GM18858 (cell line): Measurements from ENCODE around the gene POC1A.
"Not testable (repeated sequence)": the region's sequence is repeated elsewhere in the genome, so short reads cannot be mapped to it uniquely, and the experiment has no call there.

Source experiments
- ATAC-seq: cut with Tn5 transposase; IDR thresholded peaks from one replicate; pipeline ENCODE4 v1.9.1; 2021; ENCODE audit not compliant: unreplicated experiment

Gene POC1A

DNA sequence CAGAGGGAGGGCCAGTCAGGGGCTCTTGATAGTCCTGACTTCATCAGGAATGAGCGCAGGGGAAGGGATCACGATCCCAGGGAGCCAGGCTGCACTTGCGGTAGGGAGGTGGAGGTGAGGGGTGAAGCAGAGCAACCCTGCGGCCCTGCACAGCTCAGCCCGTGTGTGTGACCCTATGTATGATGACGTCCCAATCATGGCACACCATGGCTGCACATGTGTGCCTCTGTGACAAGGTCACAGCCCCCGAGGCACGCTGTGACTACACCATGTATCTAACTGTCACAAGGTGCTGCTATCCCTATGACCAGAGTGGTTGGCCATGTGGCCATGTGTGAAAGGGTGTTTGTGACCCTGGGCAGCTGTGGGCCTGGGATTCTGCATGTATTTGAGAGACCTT lies 30.5 kb upstream of the POC1A start:
- ATAC-seq: no peak

DNA sequence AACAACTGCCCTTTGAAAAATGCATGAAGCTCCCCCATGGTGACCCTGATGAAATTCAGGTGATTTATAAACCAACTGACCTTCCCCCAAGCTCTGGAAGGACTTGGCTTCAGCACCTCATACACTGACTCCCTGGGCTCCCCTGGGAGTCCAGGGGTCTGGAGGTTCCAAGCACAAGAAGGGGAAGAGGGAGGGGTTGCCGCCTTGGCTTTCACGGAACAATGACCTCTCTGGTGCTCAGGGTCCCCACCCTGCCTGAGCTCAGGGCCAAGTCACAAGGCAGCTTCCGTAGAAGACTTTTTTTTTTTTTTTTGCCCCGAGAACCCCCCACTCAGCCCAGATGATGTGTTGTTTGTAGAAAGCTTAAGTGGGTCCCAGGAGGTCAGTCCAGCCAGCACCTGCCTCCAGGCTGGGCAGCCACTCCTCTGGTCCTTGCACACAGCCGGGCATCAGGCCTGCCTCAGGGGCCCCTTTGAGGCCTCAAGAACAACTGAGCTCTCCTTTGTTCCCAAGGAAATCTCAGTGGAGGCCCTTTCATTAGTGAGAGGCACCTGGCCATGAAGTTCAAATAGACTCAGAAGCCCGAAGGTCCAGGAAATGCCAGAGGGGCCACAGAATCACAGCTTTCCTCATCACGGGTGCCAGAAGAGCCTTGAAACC lies 29.7 kb upstream of the POC1A start:
- no peak for ATAC-seq

DNA sequence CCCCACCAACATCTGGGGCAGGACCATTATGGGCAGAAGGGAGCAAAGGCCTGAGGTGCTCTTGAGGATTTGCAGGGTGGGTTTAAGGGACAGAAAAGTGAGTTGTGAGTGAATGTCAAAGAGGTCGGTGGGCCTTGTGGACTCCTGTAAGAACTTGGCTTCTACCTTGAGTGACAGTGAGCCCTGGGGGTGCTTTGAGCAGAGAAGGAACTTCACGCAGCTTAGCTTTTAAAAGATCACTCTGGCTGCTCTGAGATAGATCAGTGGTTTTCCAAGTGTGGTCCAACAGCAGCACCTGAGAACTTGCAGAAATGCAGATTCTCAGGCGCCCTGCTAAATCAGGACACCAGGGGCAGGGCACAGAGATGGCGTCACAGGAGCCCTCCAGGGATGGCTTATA lies 28.5 kb upstream of the POC1A start:
- no peak for ATAC-seq

DNA sequence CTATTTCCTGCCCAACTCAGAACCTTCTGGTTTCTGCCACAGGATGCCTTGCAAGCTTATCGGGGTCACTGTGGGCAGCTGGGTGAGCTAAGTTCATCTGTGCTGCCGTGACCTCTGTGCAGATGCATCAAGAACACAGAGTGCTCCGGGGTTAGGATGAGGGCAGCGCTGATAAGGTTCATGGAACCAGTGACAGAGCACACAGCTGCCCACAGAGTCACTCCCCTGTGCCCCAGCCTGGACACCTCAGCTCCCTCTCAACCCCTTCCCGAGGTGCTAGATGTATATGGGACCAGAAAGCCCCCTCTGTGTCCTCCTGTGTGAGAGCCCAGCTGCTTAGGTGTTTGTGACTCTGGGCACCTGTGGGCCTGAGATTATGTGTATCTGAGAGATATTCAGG lies 28.0 kb upstream of the POC1A start:
- ATAC-seq: no peak

DNA sequence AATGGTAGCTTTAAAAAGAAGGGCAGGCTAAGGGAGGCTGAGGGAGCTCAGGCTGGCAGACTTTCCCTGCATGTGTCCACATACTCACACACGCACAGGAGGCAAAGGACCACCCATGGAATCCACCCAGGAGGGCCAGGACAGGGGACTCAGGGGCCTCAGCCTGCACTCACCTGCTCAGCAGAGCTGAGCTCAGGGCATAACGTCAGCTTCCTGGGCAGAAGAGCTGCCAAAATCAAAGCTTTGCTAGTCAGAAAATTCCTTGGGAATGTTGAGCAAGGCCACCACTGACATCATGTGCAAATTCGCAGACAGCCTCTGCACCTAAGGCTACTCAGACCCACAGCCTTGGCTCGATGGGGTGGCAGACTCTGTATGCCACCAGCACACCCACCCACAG lies 27.3 kb upstream of the POC1A start:
- ATAC-seq: no peak

DNA sequence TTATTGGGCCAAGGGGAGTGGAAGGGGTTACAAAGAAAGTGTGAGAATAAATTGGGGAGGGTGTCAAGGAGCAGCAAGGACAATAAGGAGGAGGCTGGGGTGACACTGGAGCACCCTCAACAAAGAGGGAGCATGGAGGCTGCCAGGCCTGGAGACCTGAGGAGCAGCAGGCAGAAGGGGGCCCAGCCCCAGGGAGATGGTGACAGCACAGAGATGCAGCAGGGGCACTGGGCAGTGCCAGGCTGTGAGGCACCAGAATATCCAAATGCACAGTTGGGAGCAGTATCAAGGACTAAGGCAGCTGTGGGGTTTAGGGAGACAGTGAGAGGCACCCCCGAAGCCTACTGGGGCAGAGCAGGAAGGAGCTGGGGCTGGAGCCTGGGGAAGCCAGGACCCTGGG lies 24.3 kb upstream of the POC1A start:
- no peak for ATAC-seq

DNA sequence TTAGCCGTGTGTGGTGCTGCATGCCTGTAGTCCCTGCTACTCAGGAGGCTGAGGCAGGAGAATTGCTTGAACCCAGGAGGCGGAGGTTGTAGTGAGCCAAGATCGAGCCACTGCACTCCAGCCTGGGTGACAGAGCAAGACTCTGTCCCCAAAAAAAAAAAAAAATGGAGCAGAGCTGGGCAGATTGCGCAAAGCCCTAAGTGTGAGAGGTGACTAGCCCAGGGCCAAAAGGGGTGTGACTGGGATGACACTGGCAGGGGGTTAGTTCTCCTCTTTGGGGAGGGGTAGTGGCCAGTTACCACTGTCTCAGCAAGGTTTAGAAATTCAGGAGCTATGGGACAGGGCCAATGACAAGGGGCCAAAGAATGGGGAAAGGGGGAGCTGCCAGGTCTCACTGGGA lies 23.9 kb upstream of the POC1A start:
- not testable (repeated sequence) for ATAC-seq

DNA sequence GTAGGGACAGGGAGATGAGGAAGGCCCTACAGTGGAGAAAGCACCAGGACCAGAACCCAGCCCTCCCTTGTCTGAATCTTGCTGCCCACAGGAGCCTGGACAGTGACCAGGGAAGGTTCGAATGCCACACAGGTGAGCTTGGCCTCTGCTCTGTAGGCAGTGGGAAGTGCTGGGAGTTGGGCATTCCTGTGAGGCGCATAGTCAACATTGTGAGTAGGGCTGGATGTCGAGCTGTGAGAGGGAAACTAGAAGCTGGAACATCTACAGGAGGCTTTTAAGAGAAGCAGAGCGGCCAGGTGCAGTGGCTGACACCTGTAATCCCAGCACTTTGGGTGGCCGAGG lies 23.4 kb upstream of the POC1A start:
- no peak for ATAC-seq

DNA sequence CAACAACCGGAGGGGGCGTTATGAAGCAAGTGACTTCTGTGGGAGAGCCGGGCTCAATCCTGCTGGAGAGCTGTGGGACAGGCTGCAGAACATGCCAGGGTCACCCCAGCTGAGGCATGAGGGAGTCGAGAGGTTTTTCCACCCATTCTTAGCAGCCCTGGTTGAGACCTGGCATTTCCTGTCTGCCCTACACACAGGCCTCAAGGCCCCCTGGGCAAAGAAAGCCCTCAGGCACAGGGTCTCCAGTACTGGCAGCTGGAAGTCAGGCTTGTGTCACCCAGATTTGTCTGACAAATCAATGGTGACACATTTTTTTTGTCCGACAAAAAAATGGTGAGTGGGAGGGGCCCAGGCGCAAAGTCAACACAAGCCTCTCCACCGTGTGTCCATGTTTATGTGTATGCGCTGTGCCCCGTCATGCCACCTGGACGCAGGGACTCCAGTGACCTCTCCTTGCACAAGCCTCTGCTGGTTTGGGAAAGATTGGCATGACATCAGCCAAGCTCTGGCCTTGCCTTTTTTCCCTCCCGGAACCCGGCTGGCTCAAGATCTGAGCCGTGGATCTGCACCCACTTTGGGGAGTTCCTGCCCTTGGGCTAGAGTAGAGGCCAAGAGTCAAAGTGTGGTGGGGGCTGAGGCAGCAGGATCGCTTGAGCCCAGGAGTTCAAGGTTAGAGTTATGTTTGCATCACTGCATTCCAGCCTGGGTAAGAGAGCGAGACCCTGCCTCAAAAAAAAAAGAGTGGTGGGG lies 22.9 kb upstream of the POC1A start:
- ATAC-seq: no peak

DNA sequence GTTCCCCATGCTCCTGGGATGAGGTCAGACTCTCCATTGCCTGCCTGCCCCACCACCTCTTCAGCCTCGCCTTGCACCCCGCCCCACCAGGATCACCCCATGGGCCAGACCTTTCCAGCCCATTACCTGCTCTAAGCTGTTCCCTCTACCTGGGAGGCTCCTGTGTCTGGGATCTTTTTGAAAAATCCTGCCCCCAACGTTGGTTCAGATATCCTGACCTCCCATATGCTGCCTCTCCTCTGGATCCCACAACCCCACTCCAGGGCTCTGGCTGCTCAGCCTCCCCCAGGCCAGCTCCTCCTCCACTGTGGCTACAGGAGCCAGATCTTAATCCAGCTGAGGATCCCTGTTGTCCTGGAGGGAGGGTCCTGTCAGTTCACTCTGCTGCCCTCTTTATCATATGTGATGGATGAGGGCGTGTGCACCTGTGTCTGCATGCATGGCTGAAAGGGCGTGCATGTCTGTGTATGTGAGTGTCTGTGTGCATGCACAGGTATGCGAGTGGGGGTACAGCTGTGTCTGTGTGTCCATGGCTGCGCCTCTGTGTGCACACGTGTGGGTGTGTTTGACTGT lies 22.0 kb upstream of the POC1A start:
- no peak for ATAC-seq

DNA sequence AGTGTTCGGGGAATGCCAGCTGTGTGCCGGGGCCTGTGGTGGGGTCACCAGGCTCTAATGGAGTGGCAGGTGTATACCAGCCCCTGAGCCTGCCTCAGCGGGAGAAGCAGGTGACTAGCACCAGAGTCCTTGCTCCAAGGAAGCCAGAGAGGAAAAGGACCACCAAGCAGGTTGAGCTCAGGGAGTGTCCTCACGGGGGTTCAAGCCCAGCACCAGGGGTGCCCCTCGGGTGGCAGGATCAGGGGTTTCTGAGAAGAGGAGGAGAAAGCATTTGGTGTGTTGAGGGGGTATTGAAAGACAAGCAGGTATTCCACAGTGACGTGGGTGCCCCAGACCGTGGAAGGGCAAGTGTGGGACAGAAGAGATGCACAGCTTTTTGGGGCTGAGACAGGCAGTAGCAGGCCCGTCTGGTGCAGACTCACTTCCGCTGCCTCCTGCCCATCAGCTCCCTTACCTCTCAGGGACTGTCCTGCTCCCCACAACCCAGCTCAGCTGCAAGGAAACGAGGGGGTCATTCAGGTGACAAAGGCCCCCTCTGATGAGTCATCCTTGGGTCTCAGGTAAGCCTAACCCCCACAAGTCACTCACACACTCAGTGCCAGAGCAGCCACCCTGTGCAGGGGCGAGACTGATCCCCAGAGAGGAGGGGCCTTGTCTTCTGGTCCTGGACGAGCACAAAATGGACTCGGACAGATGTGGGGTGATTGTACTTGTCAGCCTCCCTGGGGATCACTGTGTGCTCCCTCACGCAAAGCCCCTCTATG lies 21.4 kb upstream of the POC1A start:
- ATAC-seq: no peak

DNA sequence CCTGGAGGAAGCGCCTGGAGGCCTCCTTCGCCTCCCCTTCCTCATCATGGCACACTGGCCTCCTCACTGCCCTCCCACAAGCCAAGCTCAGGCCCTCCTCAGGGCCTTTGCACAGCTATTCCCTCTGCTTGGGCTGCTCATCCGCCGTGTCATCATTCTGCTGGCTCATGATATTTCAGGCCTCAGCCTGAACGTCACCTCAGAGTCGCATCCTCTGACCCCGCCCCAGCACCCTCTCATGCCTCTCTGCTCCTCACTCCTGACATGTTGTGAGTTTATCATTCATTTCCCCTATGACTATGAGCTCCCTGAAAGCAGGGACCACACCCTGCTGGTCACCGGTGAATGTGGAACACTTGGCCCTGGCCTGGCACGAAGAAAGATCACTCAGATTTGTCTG lies 20.7 kb upstream of the POC1A start:
- no peak for ATAC-seq

DNA sequence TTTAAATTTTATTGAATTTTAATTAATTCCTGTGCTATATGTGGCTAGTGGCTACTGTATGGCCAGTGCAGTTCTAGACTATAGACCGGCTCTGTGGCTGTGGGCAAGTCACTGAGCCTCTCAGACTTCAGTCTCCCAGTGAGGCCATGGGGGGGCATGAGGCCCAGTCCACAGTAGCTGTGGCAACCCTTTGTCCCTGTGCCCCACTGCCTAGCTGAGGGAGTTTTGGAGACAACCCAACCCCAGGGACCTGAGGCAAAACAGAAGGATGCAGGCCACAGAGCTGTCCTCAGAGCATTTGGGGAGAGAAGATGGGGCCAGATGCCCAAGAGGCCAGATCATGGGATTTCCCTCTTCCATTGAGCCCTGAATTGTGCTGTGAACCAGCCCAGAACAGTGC lies 18.9 kb upstream of the POC1A start:
- ATAC-seq: no peak

DNA sequence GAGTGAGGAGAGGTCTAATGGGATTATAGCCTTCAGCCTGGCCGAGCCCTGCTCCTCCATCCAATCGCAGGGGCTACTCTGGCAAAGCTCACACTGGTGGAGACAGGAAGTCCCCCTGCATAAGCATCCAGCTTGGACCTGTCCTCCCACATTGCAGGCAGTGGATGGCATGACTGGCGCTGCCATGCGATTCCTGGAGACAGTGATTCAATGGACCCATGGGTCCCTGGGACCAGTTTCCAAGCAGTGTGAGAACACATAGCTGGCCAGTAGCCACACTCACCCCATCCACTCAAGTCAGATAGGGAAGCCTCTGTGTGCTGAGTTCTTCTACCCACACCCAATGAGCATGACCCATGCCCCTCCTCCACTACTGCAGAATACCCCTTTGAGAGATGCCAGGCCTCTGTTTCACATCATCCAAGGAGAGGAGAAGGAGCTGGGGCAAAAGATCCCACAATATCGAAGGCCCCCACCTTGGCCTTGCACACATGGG lies 18.1 kb upstream of the POC1A start:
- no peak for ATAC-seq

DNA sequence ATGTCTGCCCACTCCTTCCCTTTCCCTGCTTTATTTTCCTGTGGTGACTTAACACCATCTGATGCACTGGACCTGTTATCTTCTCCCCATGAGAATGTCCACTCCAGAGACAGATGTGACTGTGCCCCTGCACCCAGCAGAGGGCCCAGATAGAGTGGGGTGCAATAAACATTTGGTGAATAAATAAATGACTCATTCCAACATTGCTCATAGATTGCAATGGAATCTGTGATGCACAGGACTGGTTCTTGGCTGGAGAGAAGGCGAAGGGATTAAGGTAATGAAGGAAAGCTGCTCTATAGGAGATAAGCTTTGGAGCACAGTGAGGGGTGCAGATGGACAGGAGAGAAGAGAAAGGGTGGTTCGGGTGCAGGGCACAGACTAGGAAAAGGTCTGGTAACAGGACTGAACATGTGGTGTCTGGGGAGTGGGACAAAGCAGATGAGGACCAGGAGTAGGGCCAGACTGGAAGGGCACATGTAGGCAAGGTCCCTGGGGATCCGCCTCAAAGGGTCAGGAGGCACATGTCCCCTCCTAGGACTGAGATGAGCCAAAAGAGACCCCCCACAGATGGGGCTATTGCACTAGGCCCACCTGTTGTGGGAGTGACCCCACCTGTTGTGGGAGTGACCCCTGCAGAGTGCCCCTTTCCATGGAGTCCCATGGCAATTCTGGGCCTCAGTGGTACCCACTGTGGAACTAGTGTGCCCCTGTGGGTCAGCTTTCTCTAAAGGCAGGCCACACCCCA lies 17.5 kb upstream of the POC1A start:
- ATAC-seq: no peak

DNA sequence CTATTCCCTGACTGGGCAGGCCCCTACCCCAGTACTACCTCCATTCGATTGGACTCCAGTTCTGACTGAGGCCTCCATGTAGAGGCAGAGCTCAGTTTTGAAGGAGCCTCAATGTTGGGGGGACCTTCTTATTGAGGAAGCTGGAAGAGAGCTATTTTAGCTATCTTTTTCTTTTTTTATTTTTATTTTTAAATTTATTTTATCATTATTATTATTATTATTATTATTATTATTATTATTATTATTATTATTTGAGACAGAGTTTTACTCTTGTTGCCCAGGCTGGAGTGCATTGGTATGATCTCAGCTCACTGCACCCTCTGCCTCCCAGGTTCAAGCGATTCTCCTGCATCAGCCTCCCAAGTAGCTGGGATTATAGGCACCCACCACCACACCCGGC lies 16.0 kb upstream of the POC1A start:
- not testable (repeated sequence) for ATAC-seq

DNA sequence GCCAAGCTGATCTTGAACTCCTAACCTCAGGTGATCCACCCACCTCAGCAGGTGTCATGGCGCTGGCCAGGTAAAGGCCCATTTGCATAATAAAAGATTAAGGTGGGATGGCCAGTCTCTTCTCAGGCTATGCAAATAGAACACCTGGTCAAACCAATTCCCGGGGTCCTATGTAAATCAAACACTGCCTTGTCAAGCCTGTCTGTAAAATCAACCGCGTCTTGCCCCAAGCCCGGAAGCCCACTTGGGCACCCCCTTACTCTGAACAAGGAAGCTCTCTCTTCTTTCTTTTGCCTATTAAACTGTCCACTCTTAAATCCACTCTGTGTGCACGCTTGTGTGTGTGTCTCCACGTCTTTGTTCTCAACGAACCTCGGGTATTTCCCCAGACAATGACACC lies 13.0 kb upstream of the POC1A start:
- ATAC-seq: no peak

DNA sequence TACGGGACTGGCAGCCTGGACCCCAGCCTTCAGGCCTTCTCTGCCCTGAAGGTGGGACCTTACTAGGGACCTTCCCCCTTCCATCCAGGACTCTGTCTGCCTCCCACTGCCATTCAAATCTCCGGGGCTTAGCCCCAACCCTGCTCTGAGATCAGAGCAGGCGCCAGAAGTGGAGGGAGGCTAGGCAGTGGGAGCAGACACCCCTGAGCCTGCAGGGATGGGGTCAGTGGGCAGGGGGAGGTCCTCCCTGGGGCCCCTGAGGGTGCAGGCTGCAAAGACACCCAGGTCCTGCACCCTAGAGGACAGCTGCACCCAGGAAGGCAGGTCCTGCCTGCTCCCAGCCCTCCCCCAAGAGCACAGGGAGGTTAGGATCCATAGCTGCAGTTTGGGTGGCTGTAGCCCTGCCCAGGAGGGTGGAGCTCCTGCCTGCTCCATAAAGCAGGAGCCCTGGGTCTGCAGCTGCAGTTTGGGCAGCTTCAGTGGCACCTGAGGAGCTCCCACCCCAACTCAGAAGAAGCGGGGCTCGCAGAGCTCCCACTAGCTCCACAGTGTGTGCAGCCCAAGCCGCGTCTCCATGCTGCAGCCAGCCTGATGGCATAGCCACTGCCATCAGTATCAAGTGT lies 8.1 kb upstream of the POC1A start:
- ATAC-seq: no peak

DNA sequence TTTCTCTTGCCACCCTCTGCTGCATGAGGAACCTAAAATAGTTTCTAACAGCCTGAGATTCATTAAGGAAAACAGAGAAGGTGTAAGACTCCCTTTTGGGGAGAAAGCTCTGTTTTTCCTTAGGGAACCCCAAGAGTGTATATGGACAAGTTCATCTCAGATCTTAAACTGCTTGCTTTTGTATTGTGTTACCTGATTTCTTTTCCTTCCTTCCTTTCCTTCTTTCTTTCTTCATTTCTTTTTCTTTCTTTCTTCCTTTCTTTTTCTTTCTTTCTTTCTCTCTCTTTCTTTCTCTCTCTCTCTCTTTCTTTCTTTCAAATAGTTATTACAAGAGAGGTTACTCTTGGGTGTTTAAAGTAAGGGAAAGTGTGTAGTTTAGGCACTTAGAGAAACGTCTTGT lies 5.3 kb upstream of the POC1A start:
- ATAC-seq: no peak

DNA sequence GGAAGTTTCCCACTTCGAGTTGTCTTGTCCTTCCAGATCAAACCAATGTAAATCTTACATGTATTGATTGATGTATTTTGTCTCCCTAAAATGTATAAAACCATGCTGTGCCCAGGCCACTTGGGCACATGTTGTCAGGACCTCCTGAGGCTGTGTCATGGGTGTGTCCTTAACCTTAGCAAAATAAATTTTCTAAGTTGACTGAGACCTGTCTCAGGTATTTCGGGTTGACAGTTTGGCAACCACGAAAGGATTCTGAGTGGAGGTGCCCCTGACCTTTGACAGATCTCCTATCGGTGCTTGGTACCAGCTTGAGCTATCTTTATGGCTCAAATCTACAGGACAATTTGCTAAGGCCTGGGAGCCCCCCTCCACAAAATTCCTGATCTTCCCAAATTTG lies 1.7 kb upstream of the POC1A start:
- ATAC-seq: no peak
